H1 (cell line): ENCODE measurements around the gene PLAU. TPM values are rescaled to one million over a fixed set of nuclear protein-coding genes. Genes with fewer than 3 reads are reported as not detected.

Experiments
- BACH1 ChIP-seq: IDR thresholded peaks from 2 replicates; pipeline ENCODE4 v1.6.1; 2012; ENCODE audit warnings: low read length, improper control_type of control experiment
- BCL11A ChIP-seq, 2 experiments: IDR thresholded peaks; one replicate each; pipeline ENCODE4 v1.6.1; 2011; ENCODE audit warnings: low read depth in 2 of 2, low read length in 2 of 2, mild to moderate bottlenecking in 2 of 2
- CHD2 ChIP-seq: IDR thresholded peaks from 2 replicates; pipeline ENCODE4 v1.6.1; 2012; ENCODE audit warnings: low read length, improper control_type of control experiment
- CREB1 ChIP-seq: IDR thresholded peaks from 2 replicates; pipeline ENCODE4 v1.6.1; 2012; ENCODE audit warnings: inconsistent platforms
- EGR1 ChIP-seq: IDR thresholded peaks from 2 replicates; pipeline ENCODE4 v1.6.1; 2011; ENCODE audit warnings: low read depth, low read length, borderline replicate concordance
- EP300 ChIP-seq, 2 experiments: IDR thresholded peaks; 1 replicate in 1 of 2; 2 replicates in 1 of 2; pipeline ENCODE4 v1.6.1; 2011 to 2012; ENCODE audit warnings: low read depth in 2 of 2, low read length in 2 of 2, mild to moderate bottlenecking in 2 of 2, borderline replicate concordance in 1 of 2, inconsistent platforms in 1 of 2, moderate library complexity in 1 of 2
- FOSL1 ChIP-seq: IDR thresholded peaks from 2 replicates; pipeline ENCODE4 v1.6.1; 2011; ENCODE audit warnings: mild to moderate bottlenecking, low read depth, low read length, moderate library complexity; ENCODE audit not compliant: insufficient read depth
- GABPA ChIP-seq: IDR thresholded peaks from 2 replicates; pipeline ENCODE4 v1.6.1; 2011; ENCODE audit warnings: mild to moderate bottlenecking, low read length, moderate library complexity, borderline replicate concordance; ENCODE audit not compliant: insufficient read depth
- JUN ChIP-seq: IDR thresholded peaks from 2 replicates; pipeline ENCODE4 v1.6.1; 2011; ENCODE audit warnings: low read depth, mild to moderate bottlenecking, improper control_type of control experiment, low read length
- POLR2A ChIP-seq, 2 experiments: IDR thresholded peaks; 1 replicate in 1 of 2; 2 replicates in 1 of 2; pipeline ENCODE4 v1.6.1; 2011; ENCODE audit warnings: low read depth in 2 of 2, low read length in 2 of 2, mild to moderate bottlenecking in 2 of 2; ENCODE audit errors: control extremely low read depth in 1 of 2
- POLR2AphosphoS5 ChIP-seq: IDR thresholded peaks from 2 replicates; pipeline ENCODE4 v1.6.1; 2011; ENCODE audit warnings: low read depth, low read length
- RAD21 ChIP-seq, 2 experiments: IDR thresholded peaks in 1 of 2; conservative IDR thresholded peaks in 1 of 2; 2 replicates each; pipeline ENCODE4 v1.6.1; 2011; ENCODE audit warnings: low read depth in 2 of 2, low read length in 2 of 2, improper control_type of control experiment in 1 of 2, inconsistent platforms in 1 of 2, mild to moderate bottlenecking in 1 of 2, moderate library complexity in 1 of 2
- RBBP5 ChIP-seq: IDR thresholded peaks from 2 replicates; pipeline ENCODE4 v1.7.1; 2012; ENCODE audit warnings: low read depth, mild to moderate bottlenecking, inconsistent platforms, low read length, moderate library complexity, borderline replicate concordance
- SAP30 ChIP-seq: fragments of 300-600 bp; sonication (generic); IDR thresholded peaks from 2 replicates; pipeline ENCODE4 v1.7.1; 2012; ENCODE audit warnings: low read length, moderate library complexity, mild to moderate bottlenecking, inconsistent platforms; ENCODE audit not compliant: insufficient read depth, insufficient replicate concordance
- SIX5 ChIP-seq: IDR thresholded peaks from 2 replicates; pipeline ENCODE4 v1.6.1; 2011; ENCODE audit warnings: mild to moderate bottlenecking, low read depth, low read length
- SP2 ChIP-seq: IDR thresholded peaks from 2 replicates; pipeline ENCODE4 v1.6.1; 2012; ENCODE audit warnings: mild to moderate bottlenecking, low read length, inconsistent platforms
- TAF1 ChIP-seq: IDR thresholded peaks from 2 replicates; pipeline ENCODE4 v1.6.1; 2011; ENCODE audit warnings: mild to moderate bottlenecking, low read depth, low read length
- TBP ChIP-seq: IDR thresholded peaks from 2 replicates; pipeline ENCODE4 v1.6.1; 2011; ENCODE audit warnings: low read depth, low read length, improper control_type of control experiment
- TEAD4 ChIP-seq: IDR thresholded peaks from 2 replicates; pipeline ENCODE4 v1.6.1; 2012; ENCODE audit warnings: low read depth, low read length, inconsistent platforms, mixed read lengths
- YY1 ChIP-seq: IDR thresholded peaks from 2 replicates; pipeline ENCODE4 v1.6.1; 2011; ENCODE audit warnings: low read depth, mild to moderate bottlenecking, low read length
- polyA plus RNA-seq, 7 experiments: library from polyadenylated mRNA; depleted of rRNA in 3 of 7; stranded (reverse) in 5 of 7; unstranded in 2 of 7; fragments of >200 nt in 5 of 7; fragments of 200-250 nt in 2 of 7; gene quantifications; 1 replicate in 5 of 7; 2 replicates in 1 of 7; 4 replicates in 1 of 7; pipeline versions ENCODE4 v1.2.1 to v1.2.3, GENCODE V29; 2011 to 2013; ENCODE audit warnings: missing spikeins in 2 of 7, mixed read lengths in 2 of 7
- total RNA-seq: library from RNA; stranded (reverse); fragmentation: NEBNext Ultra II Directional; extraction: Animal tissue kit (Norgen Biotek cat#: 25700); gene quantifications from 2 replicates; pipeline ENCODE4 v1.2.1, GENCODE V29; 2021
- TF ChIP-seq, protein P1 (sequence below): IDR thresholded peaks from 2 replicates; pipeline ENCODE4 v1.6.1; 2012; ENCODE audit warnings: inconsistent platforms
- TF ChIP-seq, protein P2 (sequence below): IDR thresholded peaks from 2 replicates; pipeline ENCODE4 v1.6.1; 2012; ENCODE audit warnings: inconsistent platforms

PLAU gene
- total and polyA plus RNA-seq, 2 of the 8 experiments (the other 6 are each of a cell fraction or from before 2014, with no cell fraction given): 16.2 to 26.1 TPM

GRCh38 chr10:73967022-73967429 is 56.1 kb downstream of the PLAU start (continued):
- TF ChIP-seq, protein P1, sequence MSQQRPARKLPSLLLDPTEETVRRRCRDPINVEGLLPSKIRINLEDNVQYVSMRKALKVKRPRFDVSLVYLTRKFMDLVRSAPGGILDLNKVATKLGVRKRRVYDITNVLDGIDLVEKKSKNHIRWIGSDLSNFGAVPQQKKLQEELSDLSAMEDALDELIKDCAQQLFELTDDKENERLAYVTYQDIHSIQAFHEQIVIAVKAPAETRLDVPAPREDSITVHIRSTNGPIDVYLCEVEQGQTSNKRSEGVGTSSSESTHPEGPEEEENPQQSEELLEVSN: no peak
- TF ChIP-seq SP2 (no peak), EP300 (IDR thresholded peaks at IDR 0.05; ENCODE audit: borderline replicate concordance in 1 of 2, low read depth in 2 of 2, low read length in 2 of 2) (no peak; a peak in 1 of 3 replicates), POLR2A (IDR thresholded peaks at IDR 0.05; ENCODE audit: control extremely low read depth in 1 of 2, low read depth in 2 of 2, low read length in 2 of 2) (peak; percentile 49 to 80), POLR2AphosphoS5 (peak; percentile 63; the same call in 1 of the 2 replicates), RAD21 (IDR thresholded peaks at IDR 0.05 in 1 of 2, conservative IDR thresholded peaks at IDR 0.05 in 1 of 2; ENCODE audit: low read depth in 2 of 2, low read length in 2 of 2) (no peak; a peak in 1 of 4 replicates), CHD2 (no peak), SIX5 (no peak), FOSL1 (no peak), TAF1 (peak; percentile 56; the same call in 1 of the 2 replicates), GABPA (no peak), TBP (peak; percentile 66), YY1 (peak; percentile 66; the same call in 1 of the 2 replicates), JUN (peak; percentile 21; the same call in 1 of the 2 replicates), RBBP5 (no peak), BACH1 (no peak), CREB1 (peak; percentile 56; the same call in 1 of the 2 replicates), BCL11A (IDR thresholded peaks at IDR 0.05; ENCODE audit: low read depth in 2 of 2, low read length in 2 of 2) (no peak), EGR1 (no peak), SAP30 (no peak), TEAD4 (0 out of 2 replicates have a peak, but pooled peaks have one; percentile 50)
- TF ChIP-seq, protein P2, sequence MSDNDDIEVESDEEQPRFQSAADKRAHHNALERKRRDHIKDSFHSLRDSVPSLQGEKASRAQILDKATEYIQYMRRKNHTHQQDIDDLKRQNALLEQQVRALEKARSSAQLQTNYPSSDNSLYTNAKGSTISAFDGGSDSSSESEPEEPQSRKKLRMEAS: 0 out of 2 replicates have a peak, but pooled peaks have one; percentile 24
